H1 (cell line): ENCODE results near the gene CTSK. TPM values are rescaled to one million over a fixed set of nuclear protein-coding genes. Genes with fewer than 3 reads are reported as not detected.

ENCODE experiments used
- CTCF ChIA-PET: fragments of 300-600 bp; sonication (Branson Sonifier 250); formaldehyde crosslinking; loops from one replicate; lab custom pipeline; 2021; ENCODE audit not compliant: partially characterized antibody; lab: Charles Lee
- POLR2A ChIA-PET: fragments of 300-600 bp; sonication (Branson Sonifier 250); formaldehyde crosslinking; loops from one replicate; lab custom pipeline; 2021; ENCODE audit warnings: inconsistent platforms; ENCODE audit not compliant: partially characterized antibody; lab: Charles Lee
- DNase-seq, 2 experiments: peaks; one replicate each; pipeline versions ENCODE4 v3.0.0 to v3.0.0-alpha.2; 2010 to 2022; ENCODE audit warnings: low spot score in 2 of 2, low read depth in 1 of 2, mixed read lengths in 1 of 2
- FAIRE-seq: peaks from 2 replicates; lab custom pipeline; 2011; peaks lifted over from hg19 to GRCh38; lab: Jason Lieb, UNC
- H2AFZ ChIP-seq: 2 replicates; pipeline ENCODE4 v1.8.1; 2012; ENCODE audit warnings: low read length, inconsistent platforms
- H2AK5ac ChIP-seq: 2 replicates; pipeline ENCODE4 v1.6.1; 2013; ENCODE audit warnings: low read depth, low read length
- H2BK120ac ChIP-seq: replicated peaks from 2 replicates; pipeline ENCODE3; 2013; ENCODE audit warnings: low read depth, low read length, inconsistent platforms
- H2BK12ac ChIP-seq: 2 replicates; pipeline ENCODE4 v1.6.1; 2013; ENCODE audit warnings: low read depth, low read length
- H2BK15ac ChIP-seq: 2 replicates; pipeline ENCODE4 v1.6.1; 2013; ENCODE audit warnings: low read length
- H2BK20ac ChIP-seq: 2 replicates; pipeline ENCODE4 v1.6.1; 2013; ENCODE audit warnings: low read length
- H2BK5ac ChIP-seq: 2 replicates; pipeline ENCODE4 v1.6.1; 2013; ENCODE audit warnings: low read depth, low read length
- H3K14ac ChIP-seq: 2 replicates; pipeline ENCODE4 v1.6.1; 2013; ENCODE audit warnings: inconsistent platforms; ENCODE audit not compliant: insufficient read length
- H3K18ac ChIP-seq: 2 replicates; pipeline ENCODE4 v1.6.1; 2013; ENCODE audit warnings: low read length; ENCODE audit errors: extremely low read depth
- H3K23ac ChIP-seq: 2 replicates; pipeline ENCODE4 v1.6.1; 2013; ENCODE audit warnings: inconsistent platforms; ENCODE audit not compliant: insufficient read length
- H3K23me2 ChIP-seq: 2 replicates; pipeline ENCODE4 v1.6.1; 2013; ENCODE audit warnings: low read depth, low read length
- H3K27ac ChIP-seq: 2 replicates; pipeline ENCODE4 v1.6.1; 2011; ENCODE audit warnings: low read depth, low read length, inconsistent platforms
- H3K27me3 ChIP-seq, 4 experiments: replicated peaks in 1 of 4; 1 replicate in 1 of 4; 2 replicates in 3 of 4; pipeline versions ENCODE4 v1.6.1 to v1.8.1; 2011 to 2013; ENCODE audit warnings: low read length in 3 of 4, mild to moderate bottlenecking in 3 of 4, inconsistent platforms in 2 of 4, mixed read lengths in 2 of 4, moderate library complexity in 1 of 4; ENCODE audit not compliant: control insufficient read depth in 3 of 4, insufficient read depth in 3 of 4; ENCODE audit errors: extremely low read depth in 1 of 4
- H3K36me3 ChIP-seq, 4 experiments: 2 replicates each; pipeline versions ENCODE4 v1.6.1 to v1.8.1; 2011 to 2013; ENCODE audit warnings: mild to moderate bottlenecking in 4 of 4, low read length in 3 of 4, moderate library complexity in 2 of 4, control low read depth in 1 of 4, inconsistent platforms in 1 of 4; ENCODE audit not compliant: insufficient read depth in 4 of 4, control insufficient read depth in 2 of 4
- H3K4ac ChIP-seq: replicated peaks from 2 replicates; pipeline ENCODE3; 2013; ENCODE audit warnings: low read length, low read depth, mixed read lengths, inconsistent platforms; ENCODE audit not compliant: insufficient read length
- H3K4me1 ChIP-seq, 4 experiments: replicated peaks in 1 of 4; 1 replicate in 1 of 4; 2 replicates in 3 of 4; pipeline versions ENCODE4 v1.6.1 to v1.8.1; 2011 to 2013; ENCODE audit warnings: low read length in 3 of 4, inconsistent platforms in 2 of 4, mixed read lengths in 1 of 4; ENCODE audit not compliant: insufficient read depth in 4 of 4, control insufficient read depth in 3 of 4
- H3K4me2 ChIP-seq, 2 experiments: 2 replicates each; pipeline versions ENCODE4 v1.6.1 to v1.8.1; 2011 to 2013; ENCODE audit warnings: low read depth in 2 of 2, low read length in 2 of 2, control low read depth in 1 of 2, inconsistent platforms in 1 of 2, mild to moderate bottlenecking in 1 of 2; ENCODE audit not compliant: insufficient read depth in 1 of 2
- H3K4me3 ChIP-seq, 4 experiments: fragments of 200-600, 300-600 bp in 1 of 4; sonication (generic), shearing (Covaris generic), sonication (Bioruptor Twin) in 1 of 4; 2 replicates each; pipeline versions ENCODE4 v1.5.1 to v1.8.1; 2011 to 2016; ENCODE audit warnings: low read length in 4 of 4, low read depth in 3 of 4, control low read depth in 2 of 4, inconsistent platforms in 2 of 4, mild to moderate bottlenecking in 2 of 4, mixed read lengths in 1 of 4, moderate library complexity in 1 of 4; ENCODE audit not compliant: insufficient read depth in 2 of 4; ENCODE audit errors: extremely low read depth in 1 of 4
- H3K56ac ChIP-seq: replicated peaks from 2 replicates; pipeline ENCODE3; 2013; ENCODE audit warnings: low read depth, mild to moderate bottlenecking, mixed read lengths, low read length, inconsistent platforms; ENCODE audit not compliant: insufficient read length
- H3K79me1 ChIP-seq: 2 replicates; pipeline ENCODE4 v1.6.1; 2013; ENCODE audit warnings: low read depth, low read length, control low read depth
- H3K79me2 ChIP-seq, 2 experiments: 2 replicates each; pipeline versions ENCODE4 v1.6.1 to v1.8.1; 2012 to 2013; ENCODE audit warnings: low read length in 2 of 2, mild to moderate bottlenecking in 2 of 2, inconsistent platforms in 1 of 2; ENCODE audit not compliant: insufficient read depth in 2 of 2, control insufficient read depth in 1 of 2
- H3K9ac ChIP-seq, 4 experiments: replicated peaks in 1 of 4; 1 replicate in 1 of 4; 2 replicates in 3 of 4; pipeline versions ENCODE4 v1.6.1 to v1.8.1; 2011 to 2013; ENCODE audit warnings: low read depth in 3 of 4, low read length in 3 of 4, control low read depth in 2 of 4, mild to moderate bottlenecking in 2 of 4, moderate library complexity in 2 of 4, inconsistent platforms in 1 of 4; ENCODE audit errors: extremely low read depth in 1 of 4
- H3K9me3 ChIP-seq, 2 experiments: 2 replicates each; pipeline versions ENCODE4 v1.6.1 to v1.8.1; 2012 to 2013; ENCODE audit warnings: mild to moderate bottlenecking in 2 of 2, moderate library complexity in 2 of 2, control low read depth in 1 of 2, inconsistent platforms in 1 of 2, low read depth in 1 of 2, low read length in 1 of 2, mixed read lengths in 1 of 2; ENCODE audit not compliant: insufficient read depth in 2 of 2
- H4K20me1 ChIP-seq, 2 experiments: replicated peaks in 1 of 2; 2 replicates each; pipeline versions ENCODE3 to v1.8.1; 2011 to 2013; ENCODE audit warnings: inconsistent platforms in 2 of 2, low read length in 2 of 2, mild to moderate bottlenecking in 1 of 2; ENCODE audit not compliant: insufficient read depth in 2 of 2, control insufficient read depth in 1 of 2
- H4K5ac ChIP-seq: 2 replicates; pipeline ENCODE4 v1.6.1; 2013; ENCODE audit warnings: low read length, low read depth, mixed read lengths, inconsistent platforms; ENCODE audit not compliant: insufficient read length
- H4K8ac ChIP-seq: 2 replicates; pipeline ENCODE4 v1.8.0; 2013; ENCODE audit warnings: mild to moderate bottlenecking, moderate library complexity, low read length, inconsistent platforms; ENCODE audit not compliant: insufficient read depth; ENCODE audit errors: extremely low read depth
- H4K91ac ChIP-seq: replicated peaks from 2 replicates; pipeline ENCODE3; 2013; ENCODE audit warnings: low read length, mixed read lengths, inconsistent platforms; ENCODE audit not compliant: insufficient read length
- ATF2 ChIP-seq: IDR thresholded peaks from 2 replicates; pipeline ENCODE4 v1.6.1; 2012; ENCODE audit warnings: low read length, inconsistent platforms
- CHD2 ChIP-seq: IDR thresholded peaks from 2 replicates; pipeline ENCODE4 v1.6.1; 2012; ENCODE audit warnings: low read length, improper control_type of control experiment
- CREB1 ChIP-seq: IDR thresholded peaks from 2 replicates; pipeline ENCODE4 v1.6.1; 2012; ENCODE audit warnings: inconsistent platforms
- FOSL1 ChIP-seq: IDR thresholded peaks from 2 replicates; pipeline ENCODE4 v1.6.1; 2011; ENCODE audit warnings: mild to moderate bottlenecking, low read depth, low read length, moderate library complexity; ENCODE audit not compliant: insufficient read depth
- GTF2F1 ChIP-seq: IDR thresholded peaks from 2 replicates; pipeline ENCODE4 v1.6.1; 2012; ENCODE audit warnings: low read depth, low read length, improper control_type of control experiment, borderline replicate concordance
- KDM5A ChIP-seq: fragments of 200-600 bp; IDR thresholded peaks from 2 replicates; pipeline ENCODE4 v1.7.1; 2012; ENCODE audit warnings: mild to moderate bottlenecking, low read length, inconsistent platforms, mixed read lengths
- POLR2A ChIP-seq, 2 experiments: IDR thresholded peaks; 1 replicate in 1 of 2; 2 replicates in 1 of 2; pipeline ENCODE4 v1.6.1; 2011; ENCODE audit warnings: low read depth in 2 of 2, low read length in 2 of 2, mild to moderate bottlenecking in 2 of 2; ENCODE audit errors: control extremely low read depth in 1 of 2
- POU5F1 ChIP-seq: IDR thresholded peaks from 2 replicates; pipeline ENCODE4 v1.6.1; 2011; ENCODE audit warnings: low read depth, mild to moderate bottlenecking, low read length, moderate library complexity
- RXRA ChIP-seq: IDR thresholded peaks from 2 replicates; pipeline ENCODE4 v1.6.1; 2011; ENCODE audit warnings: low read depth, mild to moderate bottlenecking, low read length, moderate library complexity; ENCODE audit not compliant: insufficient read depth
- SP2 ChIP-seq: IDR thresholded peaks from 2 replicates; pipeline ENCODE4 v1.6.1; 2012; ENCODE audit warnings: mild to moderate bottlenecking, low read length, inconsistent platforms
- SUZ12 ChIP-seq: fragments of 200-600 bp; sonication (generic); IDR thresholded peaks from 2 replicates; pipeline ENCODE4 v1.6.1; 2012; ENCODE audit warnings: mild to moderate bottlenecking, inconsistent platforms, low read length, moderate library complexity, mixed read lengths
- USF2 ChIP-seq: IDR thresholded peaks from 2 replicates; pipeline ENCODE4 v1.6.1; 2011; ENCODE audit warnings: low read length, improper control_type of control experiment
- ZNF274 ChIP-seq: IDR thresholded peaks from 2 replicates; pipeline ENCODE4 v1.7.0; 2012; ENCODE audit warnings: low read length, borderline replicate concordance; ENCODE audit errors: extremely low read depth
- WGBS, 2 experiments: shearing (Covaris generic) in 1 of 2; methylation state at CpG; one replicate each; pipeline versions ENCODE4 v1.1.6 to v1.1.7; 2013 to 2015; ENCODE audit warnings: low lambda C conversion rate in 2 of 2, mixed read lengths in 2 of 2, inconsistent platforms in 1 of 2, low coverage in 1 of 2, missing lambda C conversion rate in 1 of 2; ENCODE audit not compliant: insufficient replicate concordance in 2 of 2, insufficient coverage in 1 of 2, insufficient read length in 1 of 2; ENCODE audit errors: extremely low coverage in 1 of 2, missing lambda C conversion rate in 1 of 2; 5-methylcytosine and 5-hydroxymethylcytosine counted together
- polyA plus RNA-seq, 7 experiments: library from polyadenylated mRNA; depleted of rRNA in 3 of 7; stranded (reverse) in 5 of 7; unstranded in 2 of 7; fragments of >200 nt in 5 of 7; fragments of 200-250 nt in 2 of 7; gene quantifications; 1 replicate in 5 of 7; 2 replicates in 1 of 7; 4 replicates in 1 of 7; pipeline versions ENCODE4 v1.2.1 to v1.2.3, GENCODE V29; 2011 to 2013; ENCODE audit warnings: missing spikeins in 2 of 7, mixed read lengths in 2 of 7
- total RNA-seq: library from RNA; stranded (reverse); fragmentation: NEBNext Ultra II Directional; extraction: Animal tissue kit (Norgen Biotek cat#: 25700); gene quantifications from 2 replicates; pipeline ENCODE4 v1.2.1, GENCODE V29; 2021

CTSK gene
- total and polyA plus RNA-seq, 2 of the 8 experiments (the other 6 are each of a cell fraction or from before 2014, with no cell fraction given): 2.7 to 4.2 TPM

- Histone ChIP-seq H3K36me3 (peaks cover 0 to 43% (median 14%) of the 10 kb centered on the region in 4 experiments; a peak in 7 of 8 replicates), H2BK12ac (no peak overlapping the region), H3K4me3 (no peak overlapping the region), H2AK5ac (no peak overlapping the region), H3K18ac (no peak overlapping the region), H4K8ac (no peak overlapping the region), H4K91ac (no peak overlapping the region), H3K23me2 (no peaks in the 10 kb centered on the region), H3K4me2 (no peak overlapping the region), H2BK15ac (no peak overlapping the region), H2BK20ac (no peak overlapping the region), H3K9ac (no peak overlapping the region), H3K56ac (no peak overlapping the region), H3K27me3 (no peaks in the 10 kb centered on the region), H4K5ac (no peak overlapping the region), H2BK5ac (no peak overlapping the region), H4K20me1 (no peaks in the 10 kb centered on the region), H2BK120ac (no peak overlapping the region), H3K4me1 (no peaks in the 10 kb centered on the region), H3K14ac (no peak overlapping the region), H3K4ac (no peak overlapping the region), H3K79me1 (no peaks in the 10 kb centered on the region), H3K23ac (no peak overlapping the region), H2AFZ (no peak overlapping the region), H3K27ac (no peak overlapping the region), H3K79me2 (no peaks in the 10 kb centered on the region), H3K9me3 (no peaks in the 10 kb centered on the region)
- DNase-seq: no peak
- ChIA-PET POLR2A (interaction anchor here (1.2 kb wide), 1 partner anchor 197 kb away, joined by 3 read pairs; the partner anchor contains the start of gene ENSA), CTCF (interaction anchor here (0.6 to 1.7 kb wide), 5 partner anchors 10 to 221 kb away, joined by 3 to 5 read pairs (median 4); partner anchors contain the start of genes C1orf56 and MINDY1)
- no peak for FAIRE-seq
- WGBS, 2 experiments: 92% methylated on average over 1 of the region's 1 CpG; no CpG with 5 or more reads in 1 of the 2 experiments
- TF ChIP-seq POLR2A (IDR thresholded peaks at IDR 0.05; ENCODE audit: control extremely low read depth in 1 of 2, low read depth in 2 of 2, low read length in 2 of 2) (no peak), SUZ12 (no peak), KDM5A (no peak), SP2 (no peak), CHD2 (no peak), GTF2F1 (no peak), ZNF274 (no peak), FOSL1 (no peak), RXRA (no peak), POU5F1 (no peak), ATF2 (no peak), CREB1 (no peak), USF2 (no peak)
Measured at GRCh38 chr1:150826299-150826698, 18.2 kb upstream of the CTSK start.
